A549 (cell line): ENCODE results near the gene LCN2. TPM values are rescaled to one million over a fixed set of nuclear protein-coding genes. Genes with fewer than 3 reads are reported as not detected.

Source experiments
- ATAC-seq, 2 experiments: fragments of 200-7000 bp in 1 of 2; fragments of >200 bp in 1 of 2; cut with Nextera tagmentation in 1 of 2; cut with Tn5 transposase in 1 of 2; 3 replicates each; pipeline versions ENCODE4 v1.8.0 to v1.9.1; 2018 to 2020; ENCODE audit warnings: mild to moderate bottlenecking in 1 of 2, moderate library complexity in 1 of 2
- CTCF ChIA-PET: fragments of 300-600 bp; sonication (Branson Sonifier 250); formaldehyde crosslinking; extraction: SDS; loops from one replicate; lab custom pipeline; 2021; ENCODE audit warnings: antibody characterized with exemption, inconsistent platforms; lab: Yijun Ruan, JAX
- POLR2A ChIA-PET: fragments of 350-600 bp; formaldehyde crosslinking; extraction: SDS; loops from one replicate; lab custom pipeline; 2021; ENCODE audit warnings: antibody characterized with exemption, inconsistent platforms; lab: Yijun Ruan, JAX
- DNase-seq, 2 experiments: peaks; one replicate each; pipeline versions ENCODE4 v3.0.0 to v3.0.0-alpha.2; 2011 to 2016; ENCODE audit warnings: low read depth in 1 of 2, low spot score in 1 of 2
- FAIRE-seq: peaks from 2 replicates; lab custom pipeline; 2011; peaks lifted over from hg19 to GRCh38; lab: Jason Lieb, UNC
- H3K27ac ChIP-seq, 2 experiments: fragments of >200 bp; sonication (Bioruptor Twin); formaldehyde crosslinking; 3 replicates each; pipeline ENCODE4 v1.5.1; 2016 to 2017
- H3K4me1 ChIP-seq: fragments of >200 bp; sonication (Bioruptor Twin); formaldehyde crosslinking; 3 replicates; pipeline ENCODE4 v1.6.1; 2016
- H3K4me2 ChIP-seq: fragments of >200 bp; sonication (Bioruptor Twin); formaldehyde crosslinking; 3 replicates; pipeline ENCODE4 v1.6.1; 2016
- H3K4me3 ChIP-seq: fragments of >200 bp; sonication (Bioruptor Twin); formaldehyde crosslinking; 3 replicates; pipeline ENCODE4 v1.5.1; 2016
- H3K9me3 ChIP-seq: fragments of >200 bp; sonication (Bioruptor Twin); formaldehyde crosslinking; 3 replicates; pipeline ENCODE4 v1.6.1; 2016
- CEBPB ChIP-seq, 2 experiments: fragments of >200 bp in 1 of 2; sonication (Bioruptor Twin) in 1 of 2; formaldehyde crosslinking in 1 of 2; IDR thresholded peaks; 2 replicates each; pipeline ENCODE4 v1.6.1; 2012 to 2016
- CHD2 ChIP-seq: fragments of 150-350 bp; IDR thresholded peaks from 2 replicates; pipeline ENCODE4 v1.6.1; 2014; ENCODE audit warnings: low read length; ENCODE audit not compliant: partially characterized antibody
- EHMT2 ChIP-seq: fragments of 200-600 bp; sonication (generic); IDR thresholded peaks from 2 replicates; pipeline ENCODE4 v1.6.1; 2016; ENCODE audit warnings: antibody characterized with exemption, low read depth, mild to moderate bottlenecking, moderate library complexity
- FOXS1 ChIP-seq: fragments of 250-450 bp; sonication (Bioruptor Pico); IDR thresholded peaks from 2 replicates; pipeline ENCODE4 v1.5.0; 2020; ENCODE audit warnings: mild to moderate bottlenecking, moderate library complexity
- HDAC2 ChIP-seq: fragments of 200-600 bp; sonication (generic); IDR thresholded peaks from 2 replicates; pipeline ENCODE4 v1.6.1; 2016
- HES2 ChIP-seq: fragments of >200 bp; sonication (Bioruptor Twin); formaldehyde crosslinking; IDR thresholded peaks from 2 replicates; pipeline ENCODE4 v1.6.1; 2016
- JUNB ChIP-seq: fragments of >200 bp; sonication (Bioruptor Twin); formaldehyde crosslinking; IDR thresholded peaks from 2 replicates; pipeline ENCODE4 v1.6.1; 2016
- MAFK ChIP-seq: fragments of 450-650 bp; IDR thresholded peaks from 2 replicates; pipeline ENCODE4 v1.6.1; 2014; ENCODE audit not compliant: partially characterized antibody
- NFE2L2 ChIP-seq: fragments of 150-350 bp; conservative IDR thresholded peaks from 2 replicates; pipeline ENCODE4 v1.6.1; 2014; ENCODE audit warnings: low read length
- PBX3 ChIP-seq: IDR thresholded peaks from 2 replicates; pipeline ENCODE4 v1.6.1; 2012
- POLR2AphosphoS2 ChIP-seq: conservative IDR thresholded peaks from 2 replicates; pipeline ENCODE4 v1.6.1; 2012; ENCODE audit warnings: low read length, improper control_type of control experiment, inconsistent platforms
- RAD21 ChIP-seq, 2 experiments: fragments of >200 bp in 1 of 2; sonication (Bioruptor Twin) in 1 of 2; formaldehyde crosslinking in 1 of 2; IDR thresholded peaks in 1 of 2; conservative IDR thresholded peaks in 1 of 2; 2 replicates in 1 of 2; 3 replicates in 1 of 2; pipeline ENCODE4 v1.6.1; 2012 to 2018; ENCODE audit warnings: inconsistent platforms in 1 of 2
- RFX5 ChIP-seq: fragments of 450-650 bp; IDR thresholded peaks from 2 replicates; pipeline ENCODE4 v1.7.1; 2014; ENCODE audit warnings: antibody characterized with exemption, mild to moderate bottlenecking, moderate library complexity
- RNF2 ChIP-seq: fragments of 200-600 bp; sonication (generic); IDR thresholded peaks from 2 replicates; pipeline ENCODE4 v1.6.1; 2016; ENCODE audit warnings: low read depth, mild to moderate bottlenecking, antibody characterized with exemption, moderate library complexity, borderline replicate concordance
- SMC3 ChIP-seq: fragments of >200 bp; sonication (Bioruptor Twin); formaldehyde crosslinking; IDR thresholded peaks from 3 replicates; pipeline ENCODE4 v1.6.1; 2018; ENCODE audit warnings: inconsistent platforms
- TFCP2L1 ChIP-seq: fragments of 250-450 bp; sonication (Bioruptor Pico); IDR thresholded peaks from 2 replicates; pipeline ENCODE4 v1.5.0; 2021; ENCODE audit warnings: mild to moderate bottlenecking
- USF2 ChIP-seq: fragments of 450-650 bp; IDR thresholded peaks from 2 replicates; pipeline ENCODE4 v1.6.1; 2014; ENCODE audit warnings: antibody characterized with exemption
- ZC3H11A ChIP-seq: fragments of 450-650 bp; IDR thresholded peaks from 2 replicates; pipeline ENCODE4 v1.6.1; 2014; ENCODE audit warnings: antibody characterized with exemption, mild to moderate bottlenecking
- WGBS: methylation state at CpG from one replicate; pipeline ENCODE4 v1.1.6; 2017; ENCODE audit errors: missing lambda C conversion rate; 5-methylcytosine and 5-hydroxymethylcytosine counted together
- polyA plus RNA-seq, 4 experiments: library from polyadenylated mRNA; depleted of rRNA in 3 of 4; stranded (reverse); fragments of >200 nt; fragmentation: RNase III in 1 of 4; extraction: RNeasy Plus Mini Kit Qiagen cat#74134 plus additional on column Dnase treatment in 1 of 4; gene quantifications; 2 replicates in 3 of 4; 3 replicates in 1 of 4; pipeline ENCODE4 v1.2.3, GENCODE V29; 2011 to 2017
- TF ChIP-seq, protein P1 (sequence below): IDR thresholded peaks from 2 replicates; pipeline ENCODE4 v1.6.1; 2012
- TF ChIP-seq, protein P2 (sequence below): fragments of 200-600 bp; sonication (generic); IDR thresholded peaks from 2 replicates; pipeline ENCODE4 v1.6.1; 2016; ENCODE audit warnings: antibody characterized with exemption, mild to moderate bottlenecking, moderate library complexity

Gene LCN2
- polyA plus RNA-seq, 2 of the 4 experiments (the other 2 are of a cell fraction): 2.3 to 11.9 TPM

DNA sequence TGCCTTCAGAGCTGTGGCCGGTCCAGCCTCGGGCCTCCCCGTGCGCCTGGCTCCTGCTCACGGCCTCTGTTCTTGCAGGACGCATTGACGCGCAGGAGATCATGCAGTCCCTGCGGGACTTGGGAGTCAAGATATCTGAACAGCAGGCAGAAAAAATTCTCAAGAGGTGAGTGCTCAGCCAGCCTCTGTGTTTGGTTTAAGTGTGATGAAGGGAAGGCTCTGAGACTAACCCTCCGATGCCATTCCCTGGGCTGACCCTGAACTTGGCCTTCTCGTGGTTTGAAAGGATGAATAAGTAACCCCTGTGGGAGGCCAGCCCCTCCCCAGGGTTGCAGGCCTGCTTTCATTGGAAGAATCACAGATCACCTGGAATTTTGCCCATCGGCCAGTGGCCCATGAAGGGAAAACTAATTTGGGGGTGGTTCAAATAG, 48.0 kb upstream of the LCN2 start (continued):
- TF ChIP-seq FOXS1 (CRISPR knock-in tag): no peak
- no peak for TF ChIP-seq CEBPB (IDR thresholded peaks at IDR 0.05)
- TF ChIP-seq POLR2AphosphoS2: no peak
- no peak for TF ChIP-seq HDAC2
- TF ChIP-seq ZC3H11A: no peak
- no peak for TF ChIP-seq MAFK
- TF ChIP-seq JUNB: no peak
- TF ChIP-seq, protein P1, sequence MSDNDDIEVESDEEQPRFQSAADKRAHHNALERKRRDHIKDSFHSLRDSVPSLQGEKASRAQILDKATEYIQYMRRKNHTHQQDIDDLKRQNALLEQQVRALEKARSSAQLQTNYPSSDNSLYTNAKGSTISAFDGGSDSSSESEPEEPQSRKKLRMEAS: no peak
- TF ChIP-seq TFCP2L1 (CRISPR knock-in tag): no peak
- no peak for TF ChIP-seq RFX5

DNA sequence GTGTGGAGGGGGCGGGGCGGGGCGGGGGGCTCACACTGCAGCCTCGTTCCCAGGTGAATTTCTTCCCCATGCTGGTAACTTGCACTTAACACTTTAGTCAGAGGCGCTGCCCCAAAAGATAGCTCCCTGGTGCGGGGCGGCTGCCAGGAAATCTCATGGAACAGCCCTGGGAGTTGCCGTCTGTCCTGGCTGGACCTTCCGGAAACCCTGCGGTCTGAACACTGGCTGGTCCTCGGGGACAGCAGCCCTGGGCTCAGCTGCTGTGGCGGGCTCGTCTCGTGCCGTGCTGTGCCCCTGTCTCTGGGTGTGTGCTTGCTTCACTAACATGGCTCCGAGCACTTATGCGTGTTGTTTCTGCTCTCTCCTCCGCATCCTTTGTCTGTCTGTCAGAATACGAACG, 47.6 kb upstream of the LCN2 start:
- no peak overlapping the region for H3K4me3 ChIP-seq
- H3K4me1 ChIP-seq: peaks cover 29% of the 10 kb centered on the region
- WGBS: 97% methylated on average over 18 of the region's 20 CpGs
- no peak for FAIRE-seq
- DNase-seq: no peak
- POLR2A ChIA-PET: no interaction called here
- ATAC-seq: no peak
- CTCF ChIA-PET: interaction anchor here (0.6 to 19.6 kb wide), 4 partner anchors 8 to 158 kb away, joined by 4 to 290 read pairs (median 8); no protein-coding TSS in a partner anchor
- H3K4me2 ChIP-seq: no peak overlapping the region
- no peaks in the 10 kb centered on the region for H3K9me3 ChIP-seq
- TF ChIP-seq CHD2: no peak
- no peak for TF ChIP-seq USF2
- no peak for TF ChIP-seq EHMT2
- no peak for TF ChIP-seq SMC3
- no peak for TF ChIP-seq NFE2L2
- TF ChIP-seq RAD21 (conservative IDR thresholded peaks at IDR 0.05 in 1 of 2, IDR thresholded peaks at IDR 0.05 in 1 of 2): no peak
- TF ChIP-seq RNF2: no peak
- TF ChIP-seq HES2: no peak
- no peak for TF ChIP-seq FOXS1 (CRISPR knock-in tag)
- TF ChIP-seq RFX5: no peak
- TF ChIP-seq POLR2AphosphoS2: no peak
- no peak for TF ChIP-seq TFCP2L1 (CRISPR knock-in tag)
- TF ChIP-seq, protein P2, sequence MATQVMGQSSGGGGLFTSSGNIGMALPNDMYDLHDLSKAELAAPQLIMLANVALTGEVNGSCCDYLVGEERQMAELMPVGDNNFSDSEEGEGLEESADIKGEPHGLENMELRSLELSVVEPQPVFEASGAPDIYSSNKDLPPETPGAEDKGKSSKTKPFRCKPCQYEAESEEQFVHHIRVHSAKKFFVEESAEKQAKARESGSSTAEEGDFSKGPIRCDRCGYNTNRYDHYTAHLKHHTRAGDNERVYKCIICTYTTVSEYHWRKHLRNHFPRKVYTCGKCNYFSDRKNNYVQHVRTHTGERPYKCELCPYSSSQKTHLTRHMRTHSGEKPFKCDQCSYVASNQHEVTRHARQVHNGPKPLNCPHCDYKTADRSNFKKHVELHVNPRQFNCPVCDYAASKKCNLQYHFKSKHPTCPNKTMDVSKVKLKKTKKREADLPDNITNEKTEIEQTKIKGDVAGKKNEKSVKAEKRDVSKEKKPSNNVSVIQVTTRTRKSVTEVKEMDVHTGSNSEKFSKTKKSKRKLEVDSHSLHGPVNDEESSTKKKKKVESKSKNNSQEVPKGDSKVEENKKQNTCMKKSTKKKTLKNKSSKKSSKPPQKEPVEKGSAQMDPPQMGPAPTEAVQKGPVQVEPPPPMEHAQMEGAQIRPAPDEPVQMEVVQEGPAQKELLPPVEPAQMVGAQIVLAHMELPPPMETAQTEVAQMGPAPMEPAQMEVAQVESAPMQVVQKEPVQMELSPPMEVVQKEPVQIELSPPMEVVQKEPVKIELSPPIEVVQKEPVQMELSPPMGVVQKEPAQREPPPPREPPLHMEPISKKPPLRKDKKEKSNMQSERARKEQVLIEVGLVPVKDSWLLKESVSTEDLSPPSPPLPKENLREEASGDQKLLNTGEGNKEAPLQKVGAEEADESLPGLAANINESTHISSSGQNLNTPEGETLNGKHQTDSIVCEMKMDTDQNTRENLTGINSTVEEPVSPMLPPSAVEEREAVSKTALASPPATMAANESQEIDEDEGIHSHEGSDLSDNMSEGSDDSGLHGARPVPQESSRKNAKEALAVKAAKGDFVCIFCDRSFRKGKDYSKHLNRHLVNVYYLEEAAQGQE: no peak
- TF ChIP-seq PBX3: no peak
- TF ChIP-seq, all 56 proteins: peak for 0
- no peak overlapping the region for H3K27ac ChIP-seq
